ENCODE results near the gene CMTR1. TPM values are rescaled to one million over a fixed set of nuclear protein-coding genes. Genes with fewer than 3 reads are reported as not detected.

CMTR1 gene
- total RNA-seq, 1 experiment from 2014 or later: 36.4 TPM

DNA sequence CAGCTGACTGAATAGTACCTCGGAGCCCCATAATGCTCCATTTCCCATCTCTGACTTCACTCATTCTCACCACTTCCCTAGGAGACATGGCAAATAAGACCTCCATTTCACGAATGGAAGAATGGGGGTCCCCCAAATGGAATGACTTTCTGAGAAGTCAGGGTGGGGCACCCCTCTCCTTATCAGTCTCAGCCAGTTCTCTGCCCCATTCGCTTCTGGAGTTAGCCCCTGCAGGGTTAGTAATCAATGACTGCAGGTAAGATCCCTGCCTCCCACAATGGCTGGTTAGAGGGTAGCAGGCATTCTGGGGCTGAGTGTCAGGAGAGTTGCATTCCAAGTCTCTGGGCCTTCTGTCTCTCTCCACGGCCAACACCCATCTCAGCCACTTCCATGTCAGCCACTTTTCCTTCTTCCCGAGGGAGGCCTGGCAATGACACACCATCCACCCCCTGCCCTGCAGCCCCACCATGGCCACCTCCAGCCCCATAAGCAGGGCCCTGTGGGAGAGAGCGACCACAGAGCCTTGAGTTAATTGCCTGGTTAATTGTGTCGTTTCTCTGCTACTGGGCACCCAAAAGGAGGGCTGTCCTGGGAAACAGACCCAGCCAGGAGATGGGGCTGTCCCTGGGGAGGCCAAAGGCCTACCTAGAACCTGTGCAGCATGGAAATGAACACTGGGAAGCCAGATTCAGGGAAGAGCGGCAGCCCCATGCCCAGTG, 53.3 kb downstream of the CMTR1 start:
- DNase-seq: no peak

DNA sequence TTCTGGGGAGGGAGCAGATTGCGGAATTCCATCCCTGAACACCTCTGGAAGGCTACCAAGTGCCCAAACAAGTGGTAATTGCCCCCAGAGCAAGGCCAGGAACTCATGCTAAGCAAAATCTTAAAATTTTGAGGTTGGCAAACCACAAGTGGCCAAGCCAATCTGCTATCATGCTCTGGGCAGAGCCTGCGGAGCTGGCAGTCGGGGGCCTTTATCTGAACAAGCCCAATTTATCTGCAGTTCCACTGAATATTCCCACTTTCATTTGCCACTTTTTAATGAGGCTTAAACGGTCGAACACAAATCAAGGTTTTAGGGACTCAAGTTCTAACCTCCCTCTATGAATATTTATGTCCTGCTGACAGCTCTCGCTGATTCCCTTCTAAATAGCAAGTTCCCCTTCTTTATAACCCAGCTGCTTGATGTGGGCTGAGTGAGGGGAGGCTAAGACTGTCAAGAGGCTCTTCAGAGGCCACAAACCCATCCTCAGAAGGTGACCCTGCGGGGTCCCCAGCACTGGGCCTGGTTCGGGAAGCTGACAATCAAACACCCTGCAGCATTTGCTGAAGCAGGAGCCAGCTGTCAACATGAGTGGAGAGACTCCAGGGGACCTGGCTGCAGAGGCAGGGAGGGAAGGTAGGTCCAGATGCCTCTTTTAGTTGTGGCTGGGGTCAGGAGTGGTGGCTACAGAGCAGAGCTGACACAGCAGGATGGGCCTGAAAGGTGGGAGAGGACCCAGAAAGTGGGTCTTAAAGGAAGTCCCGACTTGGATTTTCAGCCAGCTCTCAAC, 54.8 kb downstream of the CMTR1 start:
- no peak overlapping the region for H3K4me2 ChIP-seq (ENCODE audit: low read length)
- H3K79me2 ChIP-seq (ENCODE audit: low read length): no peaks in the 10 kb centered on the region
- intact Hi-C loops (cut with micrococcal nuclease): loop anchor here (10.0 kb wide), 1 partner anchor 103 kb away; no protein-coding TSS in a partner anchor
- no peak overlapping the region for H3K9ac ChIP-seq (ENCODE audit: low read length)
- H3K4me3 ChIP-seq (ENCODE audit: low read length): no peak overlapping the region
- ChIA-PET CTCF (interaction anchor here (0.6 kb wide), 1 partner anchor 28 kb away, joined by 5 read pairs; no protein-coding TSS in a partner anchor), POLR2A (ENCODE audit: unreplicated experiment) (no interaction called here)
- TF ChIP-seq EZH2 (IDR thresholded peaks at IDR 0.05; ENCODE audit: low read length, unreplicated experiment): no peak
- TF ChIP-seq EZH2phosphoT487 (IDR thresholded peaks at IDR 0.05; ENCODE audit: borderline replicate concordance, low read length): no peak
- TF ChIP-seq, protein P1, sequence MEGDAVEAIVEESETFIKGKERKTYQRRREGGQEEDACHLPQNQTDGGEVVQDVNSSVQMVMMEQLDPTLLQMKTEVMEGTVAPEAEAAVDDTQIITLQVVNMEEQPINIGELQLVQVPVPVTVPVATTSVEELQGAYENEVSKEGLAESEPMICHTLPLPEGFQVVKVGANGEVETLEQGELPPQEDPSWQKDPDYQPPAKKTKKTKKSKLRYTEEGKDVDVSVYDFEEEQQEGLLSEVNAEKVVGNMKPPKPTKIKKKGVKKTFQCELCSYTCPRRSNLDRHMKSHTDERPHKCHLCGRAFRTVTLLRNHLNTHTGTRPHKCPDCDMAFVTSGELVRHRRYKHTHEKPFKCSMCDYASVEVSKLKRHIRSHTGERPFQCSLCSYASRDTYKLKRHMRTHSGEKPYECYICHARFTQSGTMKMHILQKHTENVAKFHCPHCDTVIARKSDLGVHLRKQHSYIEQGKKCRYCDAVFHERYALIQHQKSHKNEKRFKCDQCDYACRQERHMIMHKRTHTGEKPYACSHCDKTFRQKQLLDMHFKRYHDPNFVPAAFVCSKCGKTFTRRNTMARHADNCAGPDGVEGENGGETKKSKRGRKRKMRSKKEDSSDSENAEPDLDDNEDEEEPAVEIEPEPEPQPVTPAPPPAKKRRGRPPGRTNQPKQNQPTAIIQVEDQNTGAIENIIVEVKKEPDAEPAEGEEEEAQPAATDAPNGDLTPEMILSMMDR (conservative IDR thresholded peaks at IDR 0.05; ENCODE audit: low read depth, low read length): no peak
- no peaks in the 10 kb centered on the region for H3K4me1 ChIP-seq (ENCODE audit: insufficient read depth, low read length)
- H3K36me3 ChIP-seq (ENCODE audit: low read depth, low read length): no peaks in the 10 kb centered on the region; the same call in 1 of the 2 replicates
- H3K9me3 ChIP-seq (ENCODE audit: low read length): no peaks in the 10 kb centered on the region
- no peak overlapping the region for H3K27ac ChIP-seq (ENCODE audit: low read length)
- ATAC-seq (no peak), DNase-seq (no peak)
- H4K20me1 ChIP-seq (ENCODE audit: low read length): no peaks in the 10 kb centered on the region
- no peaks in the 10 kb centered on the region for H3K27me3 ChIP-seq (ENCODE audit: low read length)
- no peaks in the 10 kb centered on the region for H3F3A ChIP-seq (ENCODE audit: low read length, unreplicated experiment)
- no TSS peak for BruUV-seq (replicated peaks)
- no peak overlapping the region for H2AFZ ChIP-seq (ENCODE audit: low read length)
- H3K9me2 ChIP-seq (replicated peaks; ENCODE audit: low read length): no peaks in the 10 kb centered on the region

More for the DNA sequence above, 53.3 kb downstream of the CMTR1 start:
- no peak for TF ChIP-seq EZH2 (IDR thresholded peaks at IDR 0.05; ENCODE audit: low read length, unreplicated experiment)
- no peak for TF ChIP-seq EZH2phosphoT487 (IDR thresholded peaks at IDR 0.05; ENCODE audit: borderline replicate concordance, low read length)
- TF ChIP-seq, protein P1 (conservative IDR thresholded peaks at IDR 0.05; ENCODE audit: low read depth, low read length): no peak
- Histone ChIP-seq H4K20me1 (ENCODE audit: low read length) (no peaks in the 10 kb centered on the region), H2AFZ (ENCODE audit: low read length) (no peak overlapping the region), H3K4me2 (ENCODE audit: low read length) (no peak overlapping the region), H3K4me1 (ENCODE audit: insufficient read depth, low read length) (no peaks in the 10 kb centered on the region), H3F3A (ENCODE audit: low read length, unreplicated experiment) (no peaks in the 10 kb centered on the region), H3K36me3 (ENCODE audit: low read depth, low read length) (no peaks in the 10 kb centered on the region; the same call in 1 of the 2 replicates), H3K79me2 (ENCODE audit: low read length) (no peaks in the 10 kb centered on the region), H3K4me3 (ENCODE audit: low read length) (no peak overlapping the region), H3K27ac (ENCODE audit: low read length) (no peak overlapping the region), H3K9me2 (replicated peaks; ENCODE audit: low read length) (no peaks in the 10 kb centered on the region), H3K9me3 (ENCODE audit: low read length) (no peaks in the 10 kb centered on the region), H3K9ac (ENCODE audit: low read length) (no peak overlapping the region), H3K27me3 (ENCODE audit: low read length) (no peaks in the 10 kb centered on the region)
- no TSS peak for BruUV-seq (replicated peaks)
- intact Hi-C loops (cut with micrococcal nuclease): loop anchor here (10.0 kb wide), 1 partner anchor 101 kb away; no protein-coding TSS in a partner anchor
- no peak for ATAC-seq
- ChIA-PET POLR2A (ENCODE audit: unreplicated experiment) (no interaction called here), CTCF (no interaction called here)

All from PC-3 (cell line).